ENCODE data around the gene UCK2.

Gene UCK2

DNA sequence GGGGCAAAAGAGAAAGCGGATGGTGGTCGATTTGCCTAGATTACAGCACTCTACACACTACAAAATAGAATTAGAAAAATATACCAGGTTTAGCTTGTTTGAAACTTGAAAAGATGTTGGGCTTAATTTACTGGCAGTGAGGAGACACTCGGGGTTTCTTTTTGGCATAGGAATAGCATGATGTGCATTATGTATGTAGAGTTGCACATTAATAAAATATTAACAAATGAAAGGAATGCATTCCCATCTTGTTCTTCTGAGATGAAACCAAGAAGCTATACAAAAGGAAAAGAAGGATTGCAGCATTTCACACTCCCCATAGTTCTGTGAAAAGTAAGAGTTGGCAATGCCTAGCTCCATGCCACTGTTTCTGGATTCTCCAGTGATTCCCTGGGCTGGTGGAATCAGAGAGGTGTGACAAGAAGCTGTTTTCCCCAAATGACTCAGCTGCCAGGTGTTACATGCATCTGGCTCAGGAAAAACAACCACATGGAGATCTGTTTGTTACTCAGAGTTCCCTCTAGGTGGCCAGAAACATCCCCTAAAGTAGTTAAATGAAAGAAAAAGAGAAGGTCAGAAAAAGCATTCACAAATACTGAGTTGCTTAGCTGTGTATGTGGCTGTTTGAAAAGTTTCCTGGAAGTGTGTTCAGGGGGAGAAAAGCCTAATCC, 115.6 kb downstream of the UCK2 start:
- TF ChIP-seq, protein P1, sequence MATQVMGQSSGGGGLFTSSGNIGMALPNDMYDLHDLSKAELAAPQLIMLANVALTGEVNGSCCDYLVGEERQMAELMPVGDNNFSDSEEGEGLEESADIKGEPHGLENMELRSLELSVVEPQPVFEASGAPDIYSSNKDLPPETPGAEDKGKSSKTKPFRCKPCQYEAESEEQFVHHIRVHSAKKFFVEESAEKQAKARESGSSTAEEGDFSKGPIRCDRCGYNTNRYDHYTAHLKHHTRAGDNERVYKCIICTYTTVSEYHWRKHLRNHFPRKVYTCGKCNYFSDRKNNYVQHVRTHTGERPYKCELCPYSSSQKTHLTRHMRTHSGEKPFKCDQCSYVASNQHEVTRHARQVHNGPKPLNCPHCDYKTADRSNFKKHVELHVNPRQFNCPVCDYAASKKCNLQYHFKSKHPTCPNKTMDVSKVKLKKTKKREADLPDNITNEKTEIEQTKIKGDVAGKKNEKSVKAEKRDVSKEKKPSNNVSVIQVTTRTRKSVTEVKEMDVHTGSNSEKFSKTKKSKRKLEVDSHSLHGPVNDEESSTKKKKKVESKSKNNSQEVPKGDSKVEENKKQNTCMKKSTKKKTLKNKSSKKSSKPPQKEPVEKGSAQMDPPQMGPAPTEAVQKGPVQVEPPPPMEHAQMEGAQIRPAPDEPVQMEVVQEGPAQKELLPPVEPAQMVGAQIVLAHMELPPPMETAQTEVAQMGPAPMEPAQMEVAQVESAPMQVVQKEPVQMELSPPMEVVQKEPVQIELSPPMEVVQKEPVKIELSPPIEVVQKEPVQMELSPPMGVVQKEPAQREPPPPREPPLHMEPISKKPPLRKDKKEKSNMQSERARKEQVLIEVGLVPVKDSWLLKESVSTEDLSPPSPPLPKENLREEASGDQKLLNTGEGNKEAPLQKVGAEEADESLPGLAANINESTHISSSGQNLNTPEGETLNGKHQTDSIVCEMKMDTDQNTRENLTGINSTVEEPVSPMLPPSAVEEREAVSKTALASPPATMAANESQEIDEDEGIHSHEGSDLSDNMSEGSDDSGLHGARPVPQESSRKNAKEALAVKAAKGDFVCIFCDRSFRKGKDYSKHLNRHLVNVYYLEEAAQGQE (IDR thresholded peaks at IDR 0.05; ENCODE audit: insufficient replicate concordance, low read depth), result no peak
- TF ChIP-seq SPI1 (IDR thresholded peaks at IDR 0.05; ENCODE audit: borderline replicate concordance, low read depth) (no peak), POLR2AphosphoS5 (IDR thresholded peaks at IDR 0.05; ENCODE audit: low read depth) (no peak), GABPA (IDR thresholded peaks at IDR 0.05; ENCODE audit: low read depth) (no peak)
- TF ChIP-seq, protein P2, sequence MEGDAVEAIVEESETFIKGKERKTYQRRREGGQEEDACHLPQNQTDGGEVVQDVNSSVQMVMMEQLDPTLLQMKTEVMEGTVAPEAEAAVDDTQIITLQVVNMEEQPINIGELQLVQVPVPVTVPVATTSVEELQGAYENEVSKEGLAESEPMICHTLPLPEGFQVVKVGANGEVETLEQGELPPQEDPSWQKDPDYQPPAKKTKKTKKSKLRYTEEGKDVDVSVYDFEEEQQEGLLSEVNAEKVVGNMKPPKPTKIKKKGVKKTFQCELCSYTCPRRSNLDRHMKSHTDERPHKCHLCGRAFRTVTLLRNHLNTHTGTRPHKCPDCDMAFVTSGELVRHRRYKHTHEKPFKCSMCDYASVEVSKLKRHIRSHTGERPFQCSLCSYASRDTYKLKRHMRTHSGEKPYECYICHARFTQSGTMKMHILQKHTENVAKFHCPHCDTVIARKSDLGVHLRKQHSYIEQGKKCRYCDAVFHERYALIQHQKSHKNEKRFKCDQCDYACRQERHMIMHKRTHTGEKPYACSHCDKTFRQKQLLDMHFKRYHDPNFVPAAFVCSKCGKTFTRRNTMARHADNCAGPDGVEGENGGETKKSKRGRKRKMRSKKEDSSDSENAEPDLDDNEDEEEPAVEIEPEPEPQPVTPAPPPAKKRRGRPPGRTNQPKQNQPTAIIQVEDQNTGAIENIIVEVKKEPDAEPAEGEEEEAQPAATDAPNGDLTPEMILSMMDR (IDR thresholded peaks at IDR 0.05; ENCODE audit: insufficient read depth, low read length), result no peak
- Histone ChIP-seq H3K27me3 (ENCODE audit: insufficient read depth, poor library complexity, severe bottlenecking) (peaks cover 4% of the 10 kb centered on the region), H3K27ac (replicated peaks) (no peak overlapping the region), H3K4me3 (replicated peaks; ENCODE audit: insufficient read depth, low read length) (no peak overlapping the region)
- no peak for DNase-seq (ENCODE audit: low read depth in 1 of 2, low spot score in 1 of 2)

DNA sequence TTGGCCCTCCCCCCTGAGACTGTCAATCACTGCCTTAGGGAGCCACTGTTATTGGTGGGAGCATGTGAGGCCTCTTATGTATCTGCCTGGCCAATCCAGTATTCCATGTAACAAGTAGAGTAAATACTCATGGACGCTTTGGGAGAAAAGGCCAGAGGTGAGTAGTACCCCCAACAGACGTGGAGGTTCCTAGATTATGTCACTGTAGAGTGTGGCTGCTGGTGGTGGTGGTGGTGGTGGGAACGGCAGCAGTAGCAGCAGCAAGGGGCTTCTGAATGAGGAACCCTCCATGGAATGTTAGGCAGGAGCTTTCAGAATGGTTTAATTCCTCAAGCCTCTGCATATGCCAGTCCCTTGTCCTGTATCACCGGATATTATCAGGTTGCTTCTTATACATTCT, 118.5 kb downstream of the UCK2 start:
- no peak for DNase-seq (ENCODE audit: low read depth in 1 of 2, low spot score in 1 of 2)
- Histone ChIP-seq H3K27me3 (ENCODE audit: insufficient read depth, poor library complexity, severe bottlenecking) (peaks cover 4% of the 10 kb centered on the region), H3K27ac (replicated peaks) (no peak overlapping the region), H3K4me3 (replicated peaks; ENCODE audit: insufficient read depth, low read length) (no peak overlapping the region)
- TF ChIP-seq, protein P2 (IDR thresholded peaks at IDR 0.05; ENCODE audit: insufficient read depth, low read length), result no peak
- TF ChIP-seq, protein P1 (IDR thresholded peaks at IDR 0.05; ENCODE audit: insufficient replicate concordance, low read depth), result no peak
- TF ChIP-seq SPI1 (IDR thresholded peaks at IDR 0.05; ENCODE audit: borderline replicate concordance, low read depth), result no peak

DNA sequence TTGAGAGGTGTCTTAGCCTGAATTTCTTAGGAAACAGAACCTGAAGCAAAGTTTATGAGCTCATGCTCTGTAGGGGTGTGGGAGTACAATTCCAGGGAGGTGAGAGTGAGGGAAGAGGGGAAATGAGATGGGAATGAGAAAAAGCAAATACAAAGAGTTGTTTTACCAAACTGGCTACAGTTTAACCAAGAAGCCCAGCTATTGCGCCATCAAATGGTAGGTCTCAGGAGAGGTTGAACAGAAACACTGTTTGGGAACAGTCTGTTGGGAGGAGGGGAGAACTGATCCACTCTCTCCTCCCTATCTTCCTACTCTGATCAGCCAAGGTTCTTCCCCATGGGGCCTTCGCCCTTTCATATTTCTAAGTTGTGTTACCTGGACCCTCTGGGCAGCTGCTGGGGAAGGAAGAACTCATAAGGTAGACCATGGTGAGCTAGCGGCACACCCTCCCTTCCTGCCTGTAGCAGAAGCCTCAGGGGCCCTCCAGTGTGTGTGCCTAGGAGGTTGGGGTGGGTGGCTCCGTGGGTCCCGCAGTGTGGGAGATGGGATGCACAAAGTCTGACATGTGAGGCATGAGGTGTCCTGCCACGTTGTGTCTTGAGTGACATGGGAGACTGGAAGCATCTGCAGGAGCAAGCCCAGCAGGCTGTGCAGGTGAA, 120.5 kb downstream of the UCK2 start:
- Histone ChIP-seq H3K27ac (replicated peaks) (no peak overlapping the region), H3K4me3 (replicated peaks; ENCODE audit: insufficient read depth, low read length) (no peak overlapping the region), H3K27me3 (ENCODE audit: insufficient read depth, poor library complexity, severe bottlenecking) (peaks cover 2% of the 10 kb centered on the region)
- TF ChIP-seq POLR2AphosphoS5 (IDR thresholded peaks at IDR 0.05; ENCODE audit: low read depth) (no peak), GABPA (IDR thresholded peaks at IDR 0.05; ENCODE audit: low read depth) (no peak), SPI1 (IDR thresholded peaks at IDR 0.05; ENCODE audit: borderline replicate concordance, low read depth) (no peak)
- TF ChIP-seq, protein P2 (IDR thresholded peaks at IDR 0.05; ENCODE audit: insufficient read depth, low read length), result no peak
- TF ChIP-seq, protein P1 (IDR thresholded peaks at IDR 0.05; ENCODE audit: insufficient replicate concordance, low read depth), result no peak
- DNase-seq (ENCODE audit: low read depth in 1 of 2, low spot score in 1 of 2), result no peak
